HFF-Myc (cell line): ENCODE results near the gene ADGRD1.

ENCODE experiments used
- DNase-seq: peaks from one replicate; pipeline ENCODE4 v3.0.0-alpha.2; 2011; ENCODE audit warnings: low read depth; ENCODE audit errors: extremely low read depth
- H3K4me3 ChIP-seq: replicated peaks from 2 replicates; pipeline ENCODE4 v1.5.1; 2011; ENCODE audit warnings: low read depth, mild to moderate bottlenecking, control low read depth, low read length
- CTCF ChIP-seq: IDR thresholded peaks from 2 replicates; pipeline ENCODE4 v1.5.1; 2012; ENCODE audit warnings: mild to moderate bottlenecking, low read depth, low read length, control low read depth; ENCODE audit errors: missing control alignments

The ADGRD1 gene

GRCh38 chr12:130988751-130989150 lies 35.0 kb downstream of the ADGRD1 start:
- no peak for TF ChIP-seq CTCF
- no peak for DNase-seq
- no peak overlapping the region for H3K4me3 ChIP-seq

GRCh38 chr12:130989391-130989790 lies 35.7 kb downstream of the ADGRD1 start:
- TF ChIP-seq CTCF, result no peak
- DNase-seq, result no peak
- no peak overlapping the region for H3K4me3 ChIP-seq

- TF ChIP-seq CTCF, result no peak
- no peak for DNase-seq
- H3K4me3 ChIP-seq, result no peak overlapping the region
Observed at GRCh38 chr12:130990034-130990433, 36.3 kb downstream of the ADGRD1 start.

GRCh38 chr12:130992448-130992847 lies 38.7 kb downstream of the ADGRD1 start:
- no peak for TF ChIP-seq CTCF
- no peak overlapping the region for H3K4me3 ChIP-seq
- DNase-seq, result no peak

GRCh38 chr12:130992979-130993538 lies 39.4 kb downstream of the ADGRD1 start:
- TF ChIP-seq CTCF, result no peak
- H3K4me3 ChIP-seq, result no peak overlapping the region
- DNase-seq, result no peak

GRCh38 chr12:130993759-130994670 lies 40.3 kb downstream of the ADGRD1 start:
- TF ChIP-seq CTCF, result no peak
- no peak for DNase-seq
- H3K4me3 ChIP-seq, result no peak overlapping the region
